CD4-positive, alpha-beta T cell treated with Interleukin-4 for 4 hours (primary cell): ENCODE measurements around the gene TNNC2.

ENCODE experiments used
- DNase-seq: peaks from one replicate; pipeline ENCODE4 v3.0.0-alpha.2; 2020

The TNNC2 gene

GRCh38 chr20:45779011-45779915 is 47.8 kb downstream of the TNNC2 start:
- DNase-seq: no peak

DNA sequence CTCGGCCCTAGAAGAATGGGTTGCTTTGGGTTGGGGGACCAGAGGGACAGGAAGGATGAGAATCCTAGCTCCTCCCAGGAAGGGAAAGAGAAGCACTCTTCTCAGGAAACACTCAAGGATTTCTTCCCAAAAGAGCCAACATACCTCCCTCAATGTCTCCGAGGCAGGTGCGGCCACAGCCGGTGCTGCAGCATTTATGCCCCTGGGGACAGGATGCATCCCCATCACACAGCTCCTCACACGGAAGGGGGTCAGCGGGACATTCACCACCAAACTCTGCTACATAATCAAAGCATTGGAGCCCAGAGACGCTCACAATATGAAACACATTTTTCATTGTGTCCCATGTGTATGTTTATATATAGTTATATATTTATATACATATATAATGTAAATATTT is 50.2 kb downstream of the TNNC2 start:
- DNase-seq: no peak

GRCh38 chr20:45775411-45775810 is 51.7 kb downstream of the TNNC2 start:
- DNase-seq: no peak

DNA sequence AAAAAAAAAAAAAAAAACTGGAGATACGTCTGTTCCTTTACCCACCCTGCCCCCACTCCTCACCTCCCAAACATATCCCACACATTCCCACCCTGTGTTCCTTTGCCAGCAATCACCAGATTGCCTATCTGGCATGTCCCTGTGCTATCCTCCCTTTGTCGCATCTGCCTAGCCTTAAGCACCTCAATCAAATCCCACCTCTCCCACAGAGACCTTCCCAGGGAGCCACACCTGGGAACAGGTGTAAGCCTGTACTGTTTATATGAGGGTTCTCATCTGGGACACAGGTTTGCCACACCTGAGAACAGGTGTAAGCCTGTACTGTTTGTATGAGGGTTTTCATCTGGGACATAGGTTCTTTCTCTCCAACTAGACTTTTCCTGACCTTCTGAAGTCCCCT is 52.2 kb downstream of the TNNC2 start:
- DNase-seq: no peak
